Activated CD4-positive, alpha-beta T cell treated with anti-CD3 and anti-CD28 coated beads for 36 hours (primary cell): ENCODE measurements around the gene LTA4H. TPM values are rescaled to one million over a fixed set of nuclear protein-coding genes. Genes with fewer than 3 reads are reported as not detected.

Source experiments
- ATAC-seq: fragments of 200-7000 bp; cut with Tn5 transposase; one replicate; pipeline ENCODE4 v1.10.0; 2021; ENCODE audit warnings: mild to moderate bottlenecking, moderate library complexity
- CTCF ChIA-PET: fragments of 350-600 bp; sonication (Branson Sonifier 250); formaldehyde crosslinking; loops from one replicate; lab custom pipeline; 2021; ENCODE audit warnings: antibody characterized with exemption; lab: Charles Lee
- POLR2A ChIA-PET: fragments of 350-600 bp; sonication (Branson Sonifier 250); formaldehyde crosslinking; loops from one replicate; lab custom pipeline; 2021; ENCODE audit warnings: antibody characterized with exemption, inconsistent platforms; lab: Charles Lee
- DNase-seq: peaks from one replicate; pipeline ENCODE4 v3.0.0-alpha.2; 2020
- H3K27ac Mint-ChIP-seq: one replicate; pipeline ENCODE4 v1.8.0; 2021; ENCODE audit warnings: mixed read lengths
- H3K27me3 Mint-ChIP-seq: one replicate; pipeline ENCODE4 v1.8.0; 2021; ENCODE audit warnings: mixed read lengths
- H3K36me3 Mint-ChIP-seq: one replicate; pipeline ENCODE4 v1.8.0; 2021; ENCODE audit warnings: low read depth, mixed read lengths
- H3K4me1 Mint-ChIP-seq: one replicate; pipeline ENCODE4 v1.8.0; 2021; ENCODE audit warnings: mixed read lengths
- H3K4me3 Mint-ChIP-seq: one replicate; pipeline ENCODE4 v1.8.0; 2021; ENCODE audit warnings: mild to moderate bottlenecking, moderate library complexity, mixed read lengths
- H3K9me3 Mint-ChIP-seq: one replicate; pipeline ENCODE4 v1.8.0; 2021; ENCODE audit warnings: low read depth, mixed read lengths
- intact Hi-C, 2 experiments: fragments of 100-400 bp; cut with DNase I in 1 of 2; cut with micrococcal nuclease in 1 of 2; formaldehyde crosslinking; loops; one replicate each; pipeline versions ENCODE4 v1.14.2 to v1.15.1; 2022 to 2024; cut with DNase I, micrococcal nuclease
- total RNA-seq, 2 experiments: library from RNA; stranded (reverse); gene quantifications; one replicate each; pipeline ENCODE4 v1.2.3, GENCODE V29; 2021

LTA4H gene
- total RNA-seq, 2 experiments from 2014 or later: 138 to 147 TPM

GRCh38 chr12:95989504-95990123 is 45.8 kb downstream of the LTA4H start:
- no peak for ATAC-seq
- CTCF ChIA-PET: interaction anchor here (0.6 to 1.2 kb wide), 4 partner anchors 9 to 111 kb away, joined by 3 to 6 read pairs (median 3); no protein-coding TSS in a partner anchor

GRCh38 chr12:95988506-95989275 is 46.7 kb downstream of the LTA4H start:
- DNase-seq: no peak
- H3K4me3 Mint-ChIP-seq: no peak overlapping the region
- H3K4me1 Mint-ChIP-seq: no peaks in the 10 kb centered on the region
- ChIA-PET POLR2A (no interaction called here), CTCF (interaction anchor here (1.2 kb wide), 1 partner anchor 26 kb away, joined by 3 read pairs; no protein-coding TSS in a partner anchor)
- no peak overlapping the region for H3K27ac Mint-ChIP-seq
- no peaks in the 10 kb centered on the region for H3K9me3 Mint-ChIP-seq
- intact Hi-C loops: no loop called here
- H3K27me3 Mint-ChIP-seq: no peaks in the 10 kb centered on the region
- ATAC-seq: no peak
- no peaks in the 10 kb centered on the region for H3K36me3 Mint-ChIP-seq

More at GRCh38 chr12:95989504-95990123, 45.8 kb downstream of the LTA4H start:
- no peaks in the 10 kb centered on the region for H3K4me1 Mint-ChIP-seq
- DNase-seq: no peak
- no peaks in the 10 kb centered on the region for H3K27me3 Mint-ChIP-seq
- no peak overlapping the region for H3K4me3 Mint-ChIP-seq
- no peaks in the 10 kb centered on the region for H3K9me3 Mint-ChIP-seq
- intact Hi-C loops: no loop called here
- H3K27ac Mint-ChIP-seq: no peak overlapping the region
- H3K36me3 Mint-ChIP-seq: no peaks in the 10 kb centered on the region
- POLR2A ChIA-PET: no interaction called here

GRCh38 chr12:95986635-95987570 is 48.5 kb downstream of the LTA4H start:
- ATAC-seq (no peak), DNase-seq (no peak)
- H3K27ac Mint-ChIP-seq: no peak overlapping the region
- H3K9me3 Mint-ChIP-seq: no peaks in the 10 kb centered on the region
- H3K36me3 Mint-ChIP-seq: no peaks in the 10 kb centered on the region
- H3K4me1 Mint-ChIP-seq: no peaks in the 10 kb centered on the region
- no peaks in the 10 kb centered on the region for H3K27me3 Mint-ChIP-seq
- intact Hi-C loops: no loop called here
- ChIA-PET POLR2A (no interaction called here), CTCF (interaction anchor here (1.8 kb wide), 1 partner anchor 12 kb away, joined by 6 read pairs; no protein-coding TSS in a partner anchor)
- no peak overlapping the region for H3K4me3 Mint-ChIP-seq

- Mint-ChIP-seq H3K36me3 (no peaks in the 10 kb centered on the region), H3K4me1 (no peaks in the 10 kb centered on the region), H3K4me3 (no peak overlapping the region), H3K27me3 (no peaks in the 10 kb centered on the region), H3K27ac (no peak overlapping the region), H3K9me3 (no peaks in the 10 kb centered on the region)
- POLR2A ChIA-PET: no interaction called here
- CTCF ChIA-PET: interaction anchor here (0.6 to 1.2 kb wide), 2 partner anchors 20 to 30 kb away, joined by 3 read pairs; no protein-coding TSS in a partner anchor
- intact Hi-C loops: no loop called here
- ATAC-seq (no peak), DNase-seq (no peak)
Measured at GRCh38 chr12:95984682-95985081, 50.7 kb downstream of the LTA4H start.

- Mint-ChIP-seq H3K4me1 (no peaks in the 10 kb centered on the region), H3K9me3 (no peaks in the 10 kb centered on the region), H3K36me3 (no peaks in the 10 kb centered on the region), H3K4me3 (no peak overlapping the region), H3K27ac (no peak overlapping the region), H3K27me3 (no peaks in the 10 kb centered on the region)
- ATAC-seq: no peak
- intact Hi-C loops: no loop called here
- CTCF ChIA-PET: no interaction called here
- no peak for DNase-seq
- POLR2A ChIA-PET: no interaction called here
Measured at GRCh38 chr12:95982602-95983001, 52.8 kb downstream of the LTA4H start.

GRCh38 chr12:95980437-95980836 is 55.0 kb downstream of the LTA4H start:
- ChIA-PET POLR2A (no interaction called here), CTCF (interaction anchor here (3.0 kb wide), 1 partner anchor 18 kb away, joined by 10 read pairs; no protein-coding TSS in a partner anchor)
- Mint-ChIP-seq H3K9me3 (no peaks in the 10 kb centered on the region), H3K27me3 (no peaks in the 10 kb centered on the region), H3K4me3 (no peak overlapping the region), H3K4me1 (no peaks in the 10 kb centered on the region), H3K36me3 (no peaks in the 10 kb centered on the region), H3K27ac (no peak overlapping the region)
- intact Hi-C loops: no loop called here
- DNase-seq (no peak), ATAC-seq (no peak)

- Mint-ChIP-seq H3K27me3 (no peaks in the 10 kb centered on the region), H3K9me3 (no peaks in the 10 kb centered on the region), H3K4me3 (no peak overlapping the region), H3K27ac (no peak overlapping the region), H3K36me3 (no peaks in the 10 kb centered on the region), H3K4me1 (no peaks in the 10 kb centered on the region)
- ATAC-seq (no peak), DNase-seq (no peak)
- CTCF ChIA-PET: interaction anchor here (0.7 to 3.0 kb wide), 4 partner anchors 20 to 119 kb away, joined by 3 to 10 read pairs (median 4); no protein-coding TSS in a partner anchor
- POLR2A ChIA-PET: interaction anchor here (0.6 kb wide), 1 partner anchor 217 kb away, joined by 6 read pairs; no protein-coding TSS in a partner anchor
- intact Hi-C loops: no loop called here
Measured at GRCh38 chr12:95978774-95979173, 56.6 kb downstream of the LTA4H start.

- ATAC-seq: no peak
- Mint-ChIP-seq H3K4me3 (no peak overlapping the region), H3K36me3 (no peaks in the 10 kb centered on the region), H3K27me3 (no peaks in the 10 kb centered on the region), H3K27ac (no peak overlapping the region), H3K4me1 (no peaks in the 10 kb centered on the region), H3K9me3 (no peaks in the 10 kb centered on the region)
- CTCF ChIA-PET: interaction anchor here (1.1 to 3.0 kb wide), 3 partner anchors 20 to 61 kb away, joined by 3 to 10 read pairs (median 5); no protein-coding TSS in a partner anchor
- POLR2A ChIA-PET: interaction anchor here (0.6 kb wide), 1 partner anchor 217 kb away, joined by 6 read pairs; no protein-coding TSS in a partner anchor
- intact Hi-C loops: no loop called here
- no peak for DNase-seq
Measured at GRCh38 chr12:95978351-95978750, 57.0 kb downstream of the LTA4H start.

GRCh38 chr12:95977764-95978305 is 57.6 kb downstream of the LTA4H start:
- no peak overlapping the region for H3K27ac Mint-ChIP-seq

GRCh38 chr12:95976416-95976832 is 59.0 kb downstream of the LTA4H start:
- H3K9me3 Mint-ChIP-seq: no peaks in the 10 kb centered on the region
- no peak overlapping the region for H3K27ac Mint-ChIP-seq
- intact Hi-C loops: no loop called here
- ATAC-seq: no peak
- no peaks in the 10 kb centered on the region for H3K27me3 Mint-ChIP-seq
- H3K4me3 Mint-ChIP-seq: no peak overlapping the region
- POLR2A ChIA-PET: no interaction called here
- no peaks in the 10 kb centered on the region for H3K4me1 Mint-ChIP-seq
- no peak for DNase-seq
- no peaks in the 10 kb centered on the region for H3K36me3 Mint-ChIP-seq
- CTCF ChIA-PET: interaction anchor here (0.6 kb wide), 1 partner anchor 971 kb away, joined by 3 read pairs; no protein-coding TSS in a partner anchor

More at GRCh38 chr12:95977764-95978305, 57.6 kb downstream of the LTA4H start:
- Mint-ChIP-seq H3K36me3 (no peaks in the 10 kb centered on the region), H3K9me3 (no peaks in the 10 kb centered on the region), H3K4me3 (no peak overlapping the region), H3K27me3 (no peaks in the 10 kb centered on the region), H3K4me1 (no peaks in the 10 kb centered on the region)
- ChIA-PET CTCF (interaction anchor here (3.0 kb wide), 1 partner anchor 21 kb away, joined by 10 read pairs; no protein-coding TSS in a partner anchor), POLR2A (interaction anchor here (0.6 kb wide), 1 partner anchor 218 kb away, joined by 6 read pairs; no protein-coding TSS in a partner anchor)
- intact Hi-C loops: no loop called here
- DNase-seq (no peak), ATAC-seq (no peak)
